Glutamatergic neuron (in vitro differentiated cells): ENCODE data around the gene INIP. TPM values are rescaled to one million over a fixed set of nuclear protein-coding genes. Genes with fewer than 3 reads are reported as not detected.

Source experiments
- DNase-seq: peaks from one replicate; pipeline ENCODE4 v3.0.0; 2022
- H3K27ac Mint-ChIP-seq: one replicate; pipeline ENCODE4 v1.8.0; 2020; ENCODE audit warnings: mild to moderate bottlenecking, mixed read lengths, inconsistent platforms; ENCODE audit not compliant: unreplicated experiment
- H3K27me3 Mint-ChIP-seq: one replicate; pipeline ENCODE4 v1.8.0; 2020; ENCODE audit warnings: mild to moderate bottlenecking, moderate library complexity, mixed read lengths, inconsistent platforms; ENCODE audit not compliant: unreplicated experiment
- H3K36me3 Mint-ChIP-seq: one replicate; pipeline ENCODE4 v1.8.0; 2020; ENCODE audit warnings: mild to moderate bottlenecking, mixed read lengths, inconsistent platforms; ENCODE audit not compliant: unreplicated experiment
- H3K4me1 Mint-ChIP-seq: one replicate; pipeline ENCODE4 v1.8.0; 2020; ENCODE audit warnings: mild to moderate bottlenecking, low read depth, mixed read lengths, inconsistent platforms; ENCODE audit not compliant: unreplicated experiment
- H3K4me3 Mint-ChIP-seq: one replicate; pipeline ENCODE4 v1.8.0; 2020; ENCODE audit warnings: mild to moderate bottlenecking, mixed read lengths, inconsistent platforms; ENCODE audit not compliant: unreplicated experiment
- H3K9me3 Mint-ChIP-seq: one replicate; pipeline ENCODE4 v1.8.0; 2020; ENCODE audit warnings: mild to moderate bottlenecking, moderate library complexity, mixed read lengths, inconsistent platforms; ENCODE audit not compliant: unreplicated experiment
- CTCF ChIP-seq: fragments of 200-600 bp; sonication (generic); IDR thresholded peaks from one replicate; pipeline ENCODE4 v1.5.0; 2021; ENCODE audit not compliant: partially characterized antibody, unreplicated experiment
- total RNA-seq: library from RNA; stranded (reverse); fragmentation: NEBNext Ultra II Directional; extraction: Animal tissue kit (Norgen Biotek cat#: 25700); gene quantifications from one replicate; pipeline ENCODE4 v1.2.1, GENCODE V29; 2021; ENCODE audit not compliant: unreplicated experiment

The INIP gene
- total RNA-seq, 1 donor from 2014 or later: 17.6 TPM

DNA sequence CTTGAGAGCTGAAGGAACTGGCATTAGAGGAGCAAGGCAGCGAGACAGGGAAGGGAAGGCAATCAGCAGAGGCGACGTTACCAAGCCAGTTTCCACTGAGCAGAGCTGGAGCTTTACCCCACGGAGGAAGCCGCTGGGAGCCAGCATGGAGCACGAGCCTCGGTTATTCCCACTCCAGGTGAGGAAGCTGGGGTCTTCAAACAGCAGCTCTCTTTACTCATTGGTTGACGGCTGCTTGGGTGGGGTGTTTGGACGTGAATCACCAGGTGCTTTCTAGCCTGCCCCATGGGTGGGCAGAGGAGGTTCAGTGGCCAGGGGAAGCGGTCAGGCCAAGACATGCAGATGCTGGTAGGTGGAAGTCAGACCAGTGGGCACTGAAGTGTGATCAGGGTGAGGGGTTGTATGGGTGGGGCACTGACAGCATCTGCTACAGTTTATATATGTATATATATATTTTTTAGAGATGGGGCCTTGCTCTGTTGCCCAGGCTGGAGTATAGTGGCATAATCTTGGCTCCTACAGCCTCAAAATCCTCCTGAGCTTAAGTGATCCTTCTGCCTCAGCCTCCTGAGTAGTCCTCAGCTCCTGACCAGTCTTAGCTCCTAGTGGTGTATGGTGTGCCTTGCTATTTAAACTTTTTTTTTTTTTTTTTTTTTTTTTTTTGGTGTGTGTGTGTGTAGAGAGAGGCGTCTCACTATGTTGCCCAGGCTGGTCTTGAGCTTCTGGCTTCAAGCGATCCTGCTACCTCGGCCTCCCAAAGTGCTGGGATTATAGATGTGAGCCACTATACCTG lies 45.0 kb upstream of the INIP start:
- no peak for TF ChIP-seq CTCF
- peak overlapping the region; percentile 26 for H3K27ac Mint-ChIP-seq
- peaks cover 2% of the 10 kb centered on the region for H3K27me3 Mint-ChIP-seq
- peaks cover 36% of the 10 kb centered on the region for H3K4me1 Mint-ChIP-seq
- H3K9me3 Mint-ChIP-seq: peaks cover 2% of the 10 kb centered on the region
- H3K4me3 Mint-ChIP-seq: peak overlapping the region; percentile 18
- no peak for DNase-seq
- H3K36me3 Mint-ChIP-seq: no peaks in the 10 kb centered on the region

GRCh38 chr9:112761912-112762655 lies 44.2 kb upstream of the INIP start:
- no peak for DNase-seq
- H3K27ac Mint-ChIP-seq: peak overlapping the region; percentile 26
- H3K36me3 Mint-ChIP-seq: no peaks in the 10 kb centered on the region
- peaks cover 2% of the 10 kb centered on the region for H3K27me3 Mint-ChIP-seq
- H3K9me3 Mint-ChIP-seq: peaks cover 2% of the 10 kb centered on the region
- TF ChIP-seq CTCF: no peak
- peaks cover 36% of the 10 kb centered on the region for H3K4me1 Mint-ChIP-seq
- H3K4me3 Mint-ChIP-seq: peak overlapping the region; percentile 18

DNA sequence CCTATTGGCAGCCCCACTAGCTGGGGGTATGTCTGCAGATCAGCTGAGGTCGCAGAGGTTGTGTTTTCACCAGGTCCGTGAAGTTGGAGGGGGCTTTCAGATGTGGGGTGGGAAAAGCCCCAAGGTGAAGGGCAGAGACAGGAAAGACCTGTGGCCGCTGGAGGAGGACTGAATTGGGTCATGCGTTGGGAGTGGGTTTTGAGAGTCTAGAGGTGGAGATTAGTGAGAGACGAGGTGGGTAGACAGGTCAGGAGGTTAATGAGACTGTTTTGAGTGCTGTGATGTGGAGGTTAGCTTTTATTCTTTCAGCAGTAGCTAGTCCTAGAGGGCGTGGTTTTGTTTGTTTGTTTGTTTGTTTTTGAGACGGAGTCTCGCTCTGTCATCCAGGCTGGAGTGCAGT lies 42.9 kb upstream of the INIP start:
- Mint-ChIP-seq H3K4me3 (peak overlapping the region; percentile 30), H3K27ac (peak overlapping the region; percentile 9), H3K4me1 (peaks cover 36% of the 10 kb centered on the region), H3K9me3 (no peaks in the 10 kb centered on the region), H3K27me3 (peaks cover 2% of the 10 kb centered on the region), H3K36me3 (no peaks in the 10 kb centered on the region)
- no peak for TF ChIP-seq CTCF
- no peak for DNase-seq

- Mint-ChIP-seq H3K27me3 (peaks cover 2% of the 10 kb centered on the region), H3K4me1 (peaks cover 27% of the 10 kb centered on the region), H3K9me3 (peaks cover 2% of the 10 kb centered on the region), H3K27ac (no peak overlapping the region), H3K36me3 (no peaks in the 10 kb centered on the region), H3K4me3 (no peak overlapping the region)
- DNase-seq: no peak
- TF ChIP-seq CTCF: no peak
Observed at GRCh38 chr9:112757940-112758339, 40.0 kb upstream of the INIP start.

GRCh38 chr9:112757282-112757883 lies 39.5 kb upstream of the INIP start:
- peaks cover 25% of the 10 kb centered on the region for H3K4me1 Mint-ChIP-seq
- no peaks in the 10 kb centered on the region for H3K36me3 Mint-ChIP-seq
- H3K9me3 Mint-ChIP-seq: peaks cover 2% of the 10 kb centered on the region
- H3K27ac Mint-ChIP-seq: no peak overlapping the region
- DNase-seq: no peak
- H3K4me3 Mint-ChIP-seq: no peak overlapping the region
- peaks cover 2% of the 10 kb centered on the region for H3K27me3 Mint-ChIP-seq
- TF ChIP-seq CTCF: no peak
